Central memory CD8-positive, alpha-beta T cell (primary cell): Measurements from ENCODE around the gene CCDC170.
"Not testable (repeated sequence)": the region's sequence is repeated elsewhere in the genome, so short reads cannot be mapped to it uniquely, and the experiment has no call there.

Experiments
- ATAC-seq: fragments of 150-1000 bp; cut with Tn5 transposase; replicated peaks from 2 replicates; pipeline ENCODE4 v1.10.0; 2022; ENCODE audit warnings: mild to moderate bottlenecking, moderate FRiP score, moderate number of reproducible peaks; ENCODE audit not compliant: poor library complexity, severe bottlenecking; ENCODE audit errors: extremely low read depth
- DNase-seq, 2 donors: peaks; one replicate each; pipeline ENCODE4 v3.0.0; 2021; ENCODE audit warnings: low spot score in 2 of 2
- H3K27ac Mint-ChIP-seq: one replicate; pipeline ENCODE4 v1.8.0; 2022; ENCODE audit warnings: low read depth, mild to moderate bottlenecking, moderate library complexity, mixed read lengths
- H3K27me3 Mint-ChIP-seq: one replicate; pipeline ENCODE4 v1.8.0; 2022; ENCODE audit warnings: mixed read lengths
- H3K36me3 Mint-ChIP-seq: one replicate; pipeline ENCODE4 v1.8.0; 2022; ENCODE audit warnings: mild to moderate bottlenecking, moderate library complexity, mixed read lengths; ENCODE audit not compliant: insufficient read depth
- H3K4me1 Mint-ChIP-seq: one replicate; pipeline ENCODE4 v1.8.0; 2022; ENCODE audit warnings: mixed read lengths
- H3K4me3 Mint-ChIP-seq: one replicate; pipeline ENCODE4 v1.8.0; 2022; ENCODE audit warnings: mild to moderate bottlenecking, moderate library complexity, mixed read lengths
- H3K9me3 Mint-ChIP-seq: one replicate; pipeline ENCODE4 v1.8.0; 2022; ENCODE audit warnings: mixed read lengths

The CCDC170 gene

GRCh38 chr6:151498327-151498726 lies 4.5 kb downstream of the CCDC170 start:
- H3K36me3 Mint-ChIP-seq, result no peaks in the 10 kb centered on the region
- H3K4me3 Mint-ChIP-seq, result no peak overlapping the region
- no peak for DNase-seq
- H3K9me3 Mint-ChIP-seq, result no peaks in the 10 kb centered on the region
- H3K27me3 Mint-ChIP-seq, result peaks cover 57% of the 10 kb centered on the region
- H3K4me1 Mint-ChIP-seq, result peaks cover 9% of the 10 kb centered on the region
- no peak for ATAC-seq
- no peak overlapping the region for H3K27ac Mint-ChIP-seq

- Mint-ChIP-seq H3K9me3 (no peaks in the 10 kb centered on the region), H3K36me3 (no peaks in the 10 kb centered on the region), H3K27me3 (peaks cover 49% of the 10 kb centered on the region), H3K4me3 (no peak overlapping the region), H3K27ac (no peak overlapping the region), H3K4me1 (peaks cover 6% of the 10 kb centered on the region)
- DNase-seq (no peak), ATAC-seq (no peak)
Observed at GRCh38 chr6:151499551-151499950, 5.7 kb downstream of the CCDC170 start.

- DNase-seq (no peak), ATAC-seq (no peak)
- H3K27ac Mint-ChIP-seq, result no peak overlapping the region
- H3K36me3 Mint-ChIP-seq, result no peaks in the 10 kb centered on the region
- H3K4me1 Mint-ChIP-seq, result no peaks in the 10 kb centered on the region
- no peaks in the 10 kb centered on the region for H3K9me3 Mint-ChIP-seq
- H3K27me3 Mint-ChIP-seq, result peaks cover 28% of the 10 kb centered on the region
- H3K4me3 Mint-ChIP-seq, result no peak overlapping the region
Observed at GRCh38 chr6:151501511-151502136, 7.8 kb downstream of the CCDC170 start.

GRCh38 chr6:151502499-151502898 lies 8.7 kb downstream of the CCDC170 start:
- Mint-ChIP-seq H3K4me1 (no peaks in the 10 kb centered on the region), H3K36me3 (no peaks in the 10 kb centered on the region), H3K9me3 (no peaks in the 10 kb centered on the region), H3K4me3 (no peak overlapping the region), H3K27me3 (peaks cover 23% of the 10 kb centered on the region), H3K27ac (no peak overlapping the region)
- no peak for ATAC-seq
- no peak for DNase-seq

- peaks cover 29% of the 10 kb centered on the region for H3K27me3 Mint-ChIP-seq
- no peaks in the 10 kb centered on the region for H3K4me1 Mint-ChIP-seq
- H3K9me3 Mint-ChIP-seq, result no peaks in the 10 kb centered on the region
- ATAC-seq (no peak), DNase-seq (no peak)
- no peak overlapping the region for H3K27ac Mint-ChIP-seq
- H3K4me3 Mint-ChIP-seq, result no peak overlapping the region
- H3K36me3 Mint-ChIP-seq, result no peaks in the 10 kb centered on the region
Observed at GRCh38 chr6:151506761-151507160, 12.9 kb downstream of the CCDC170 start.

- DNase-seq (no peak), ATAC-seq (no peak)
- Mint-ChIP-seq H3K36me3 (no peaks in the 10 kb centered on the region), H3K4me3 (no peak overlapping the region), H3K27me3 (peaks cover 19% of the 10 kb centered on the region), H3K27ac (no peak overlapping the region), H3K4me1 (no peaks in the 10 kb centered on the region), H3K9me3 (no peaks in the 10 kb centered on the region)
Observed at GRCh38 chr6:151509048-151509447, 15.2 kb downstream of the CCDC170 start.

GRCh38 chr6:151512481-151512880 lies 18.7 kb downstream of the CCDC170 start:
- Mint-ChIP-seq H3K4me1 (no peaks in the 10 kb centered on the region), H3K27me3 (peaks cover 19% of the 10 kb centered on the region), H3K27ac (no peak overlapping the region), H3K4me3 (no peak overlapping the region), H3K36me3 (no peaks in the 10 kb centered on the region), H3K9me3 (no peaks in the 10 kb centered on the region)
- DNase-seq, result no peak
- no peak for ATAC-seq

- no peaks in the 10 kb centered on the region for H3K4me1 Mint-ChIP-seq
- H3K4me3 Mint-ChIP-seq, result no peak overlapping the region
- no peaks in the 10 kb centered on the region for H3K9me3 Mint-ChIP-seq
- no peaks in the 10 kb centered on the region for H3K36me3 Mint-ChIP-seq
- peaks cover 22% of the 10 kb centered on the region for H3K27me3 Mint-ChIP-seq
- no peak overlapping the region for H3K27ac Mint-ChIP-seq
- DNase-seq (no peak), ATAC-seq (no peak)
Observed at GRCh38 chr6:151514000-151514730, 20.3 kb downstream of the CCDC170 start.

GRCh38 chr6:151518992-151519391 lies 25.2 kb downstream of the CCDC170 start:
- not testable (repeated sequence) for H3K9me3 Mint-ChIP-seq, H3K27ac Mint-ChIP-seq, DNase-seq, H3K4me1 Mint-ChIP-seq, H3K4me3 Mint-ChIP-seq, H3K36me3 Mint-ChIP-seq, ATAC-seq, H3K27me3 Mint-ChIP-seq

- DNase-seq, result no peak
- no peak overlapping the region for H3K4me3 Mint-ChIP-seq
- ATAC-seq, result no peak
- no peaks in the 10 kb centered on the region for H3K4me1 Mint-ChIP-seq
- H3K27ac Mint-ChIP-seq, result no peak overlapping the region
- peaks cover 28% of the 10 kb centered on the region for H3K27me3 Mint-ChIP-seq
- peaks cover 9% of the 10 kb centered on the region for H3K9me3 Mint-ChIP-seq
- no peaks in the 10 kb centered on the region for H3K36me3 Mint-ChIP-seq
Observed at GRCh38 chr6:151523034-151523433, 29.2 kb downstream of the CCDC170 start.

GRCh38 chr6:151524059-151524458 lies 30.2 kb downstream of the CCDC170 start:
- Mint-ChIP-seq H3K27me3 (peaks cover 26% of the 10 kb centered on the region), H3K9me3 (peaks cover 9% of the 10 kb centered on the region), H3K27ac (no peak overlapping the region), H3K4me1 (no peaks in the 10 kb centered on the region), H3K36me3 (no peaks in the 10 kb centered on the region), H3K4me3 (no peak overlapping the region)
- ATAC-seq (no peak), DNase-seq (no peak)

- H3K4me1 Mint-ChIP-seq, result no peaks in the 10 kb centered on the region
- H3K9me3 Mint-ChIP-seq, result peaks cover 8% of the 10 kb centered on the region
- no peak for DNase-seq
Observed at GRCh38 chr6:151534576-151534975, 40.8 kb downstream of the CCDC170 start.

GRCh38 chr6:151535476-151536187 lies 41.8 kb downstream of the CCDC170 start:
- ATAC-seq (no peak), DNase-seq (no peak)
- H3K4me3 Mint-ChIP-seq, result no peak overlapping the region
- no peak overlapping the region for H3K27ac Mint-ChIP-seq
- H3K4me1 Mint-ChIP-seq, result no peaks in the 10 kb centered on the region
- peaks cover 10% of the 10 kb centered on the region for H3K9me3 Mint-ChIP-seq
- H3K36me3 Mint-ChIP-seq, result no peaks in the 10 kb centered on the region
- H3K27me3 Mint-ChIP-seq, result peaks cover 17% of the 10 kb centered on the region

More at GRCh38 chr6:151534576-151534975, 40.8 kb downstream of the CCDC170 start:
- no peak for ATAC-seq
- no peaks in the 10 kb centered on the region for H3K36me3 Mint-ChIP-seq
- no peak overlapping the region for H3K4me3 Mint-ChIP-seq
- H3K27me3 Mint-ChIP-seq, result peaks cover 22% of the 10 kb centered on the region
- no peak overlapping the region for H3K27ac Mint-ChIP-seq
